GM18861 (cell line): ENCODE measurements around the gene BLTP3A.

Source experiments
- ATAC-seq: cut with Tn5 transposase; IDR thresholded peaks from one replicate; pipeline ENCODE4 v1.9.1; 2021; ENCODE audit not compliant: unreplicated experiment

The BLTP3A gene

GRCh38 chr6:34832942-34833341 is 41.1 kb downstream of the BLTP3A start:
- ATAC-seq = no peak

- no peak for ATAC-seq
Observed at GRCh38 chr6:34834789-34835518, 43.1 kb downstream of the BLTP3A start.

- no peak for ATAC-seq
Observed at GRCh38 chr6:34836008-34836407, 44.1 kb downstream of the BLTP3A start.

- ATAC-seq = no peak
Observed at GRCh38 chr6:34836451-34836850, 44.6 kb downstream of the BLTP3A start.

GRCh38 chr6:34837528-34837927 is 45.6 kb downstream of the BLTP3A start:
- ATAC-seq = no peak

GRCh38 chr6:34839666-34840352 is 47.9 kb downstream of the BLTP3A start:
- ATAC-seq = no peak
